Effector CD4-positive, alpha-beta T cell (primary cell): ENCODE results near the gene PHOX2B. TPM values are rescaled to one million over a fixed set of nuclear protein-coding genes. Genes with fewer than 3 reads are reported as not detected.

Experiments used
- DNase-seq: peaks from one replicate; pipeline ENCODE4 v3.0.0-alpha.2; 2020
- total RNA-seq: gene quantifications from one replicate; lab custom pipeline; 2026; lab: John Stamatoyannopoulos, UW

The PHOX2B gene
- not detected for total RNA-seq

DNA sequence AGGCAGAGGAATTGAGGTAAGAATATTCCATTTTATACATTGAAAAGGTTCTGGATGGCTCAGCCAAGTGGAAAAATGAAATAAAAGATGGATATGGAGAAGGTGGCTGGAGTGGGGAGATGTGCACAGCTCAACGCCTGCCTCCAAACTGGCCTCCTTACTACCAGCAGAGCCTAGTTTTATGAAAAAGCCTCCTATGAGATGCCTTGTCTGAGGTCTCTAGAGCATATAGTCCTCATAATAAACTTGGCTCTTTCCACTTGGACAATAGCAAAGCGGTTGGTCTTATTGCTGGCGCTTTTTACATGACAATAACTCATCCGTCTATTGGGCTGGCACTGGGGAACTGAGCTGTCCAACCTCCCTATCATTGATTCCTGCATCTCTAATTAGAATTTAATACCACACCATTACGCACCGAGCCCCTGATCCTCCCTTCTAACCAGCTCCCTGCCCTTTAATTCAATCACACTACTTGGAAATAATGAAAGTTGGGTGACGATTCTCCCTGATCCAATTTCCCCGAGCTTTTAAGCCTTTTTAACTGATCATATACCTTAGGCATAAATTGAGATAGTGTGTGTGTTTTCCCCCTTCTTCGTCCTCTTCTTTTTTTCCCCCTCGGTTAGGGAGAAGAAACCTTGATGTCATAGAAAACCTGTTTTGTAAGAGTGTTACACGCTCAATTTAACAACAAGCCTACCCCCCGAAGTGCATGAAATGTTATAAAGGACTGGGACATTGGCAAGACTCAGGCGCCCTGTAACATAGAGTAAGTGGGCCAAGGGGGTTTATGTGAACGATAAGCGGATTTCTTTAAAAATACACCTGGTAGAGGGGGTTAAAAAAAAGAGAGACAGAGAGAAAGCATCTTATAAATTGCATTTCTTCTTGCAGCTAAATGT, at the start of gene PHOX2B:
Gene PHOX2B, minus strand, starts transcription at position 155 of the 905 bp plus-strand sequence. Its CDS starts 115 bp downstream, at position 40.
- no peak for DNase-seq

- no peak for DNase-seq
Measured at GRCh38 chr4:41797260-41797659, 48.7 kb upstream of the PHOX2B start.

DNA sequence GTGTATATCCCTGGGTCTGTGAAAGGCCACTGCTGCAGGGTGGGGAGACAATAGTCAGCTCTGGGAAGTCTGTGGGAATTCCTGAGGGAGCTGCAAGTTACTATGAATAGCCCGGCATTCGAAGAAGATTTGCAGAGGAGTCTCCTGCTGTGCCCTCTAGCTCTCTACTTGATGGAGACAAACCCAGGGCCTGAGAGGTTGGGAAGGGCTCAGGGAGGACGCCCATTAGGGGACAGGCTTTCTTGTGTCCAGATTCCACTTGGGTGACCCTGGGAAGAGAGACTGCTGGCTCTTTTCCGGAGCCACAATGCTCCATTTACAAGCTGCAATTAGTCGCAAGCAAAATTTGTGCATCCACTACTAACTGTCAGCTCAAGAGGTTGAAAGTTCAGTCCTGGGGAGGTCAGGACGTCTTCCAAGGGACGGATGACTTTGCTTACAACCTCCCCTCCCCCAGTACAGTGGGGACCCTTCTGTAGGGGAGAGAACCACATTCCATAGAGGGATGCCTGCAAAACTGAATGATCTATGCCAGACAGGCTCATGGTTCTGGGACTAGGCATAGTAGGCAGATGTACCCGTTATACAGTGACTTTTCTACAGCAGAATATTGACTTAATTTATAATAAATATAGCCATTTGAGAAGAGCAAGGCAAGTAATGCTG, 48.2 kb upstream of the PHOX2B start:
- no peak for DNase-seq

- no peak for DNase-seq
Measured at GRCh38 chr4:41795796-41796385, 47.4 kb upstream of the PHOX2B start.

DNA sequence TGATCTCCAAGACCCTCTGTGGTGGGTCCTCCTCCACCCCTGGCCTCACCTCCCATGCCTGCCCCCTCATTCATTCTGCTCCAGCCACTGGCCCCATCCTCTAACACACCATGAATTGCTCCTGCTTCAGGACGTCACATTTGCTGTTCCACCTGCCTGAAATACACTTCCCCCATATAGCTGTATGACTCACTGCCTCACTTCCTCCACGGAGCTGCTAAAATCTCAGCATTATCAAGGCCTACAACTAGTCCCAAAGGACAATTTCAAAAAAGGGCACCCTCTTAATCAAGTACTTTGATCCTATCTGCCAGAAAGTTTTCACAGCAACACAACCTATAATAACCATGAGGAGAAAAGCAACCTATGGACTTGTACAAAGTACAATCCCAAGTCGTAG, 43.6 kb upstream of the PHOX2B start:
- DNase-seq = no peak

DNA sequence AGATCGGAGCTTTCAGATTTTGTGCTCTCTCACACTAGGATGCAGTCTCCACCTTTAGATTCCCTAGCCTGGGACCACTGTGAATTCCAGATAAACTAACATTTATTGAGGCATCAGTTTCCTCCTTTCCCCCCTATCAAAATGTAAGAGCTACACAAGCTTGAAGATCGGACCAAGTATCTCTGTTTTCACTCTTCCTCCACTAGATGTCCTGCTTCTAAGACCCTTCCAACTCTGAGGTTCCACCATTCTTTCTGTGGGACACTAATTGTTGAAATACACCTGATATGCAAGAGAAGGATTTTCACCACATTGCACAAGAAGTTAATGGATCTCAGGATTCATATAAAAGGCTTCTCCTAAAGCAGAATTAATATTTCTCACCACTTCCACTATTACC, 43.0 kb upstream of the PHOX2B start:
- DNase-seq = no peak

DNA sequence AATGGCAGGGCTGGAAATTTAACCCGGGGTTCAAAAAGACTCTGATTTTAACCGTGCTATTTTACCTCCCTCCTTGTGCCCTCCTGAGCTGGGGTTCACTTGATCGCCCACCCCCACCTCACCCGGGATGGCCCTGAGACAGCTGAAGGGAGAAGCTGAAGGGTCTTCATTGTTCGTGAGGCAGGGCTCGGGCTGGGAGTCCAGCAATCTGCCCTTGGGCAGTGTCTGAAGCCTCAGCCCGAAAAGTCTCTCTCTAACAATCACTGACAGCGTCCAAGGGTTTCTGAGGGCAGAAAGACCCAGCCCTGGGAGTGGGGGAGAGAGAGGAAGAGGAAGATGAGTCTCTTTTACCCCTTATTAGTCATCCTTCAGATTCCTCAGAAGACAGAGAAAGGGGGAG, 39.4 kb upstream of the PHOX2B start:
- no peak for DNase-seq

DNA sequence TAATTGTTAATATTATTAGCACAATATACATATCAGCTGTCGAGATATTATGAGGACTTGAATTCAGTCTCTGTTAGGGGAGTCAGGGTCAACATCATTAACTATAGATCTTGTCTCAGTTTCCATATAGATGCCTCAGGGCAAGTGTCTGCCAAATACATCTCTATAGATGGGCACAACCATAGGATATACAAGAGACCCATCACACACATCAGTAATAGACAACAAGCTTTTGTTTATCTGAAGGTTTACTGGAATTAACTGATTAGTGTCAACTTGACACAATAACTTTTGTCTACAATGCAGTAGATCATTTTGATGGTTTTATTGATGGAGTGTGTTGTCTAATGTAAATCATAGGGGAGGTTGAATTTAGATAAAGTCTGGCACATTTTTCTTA, 37.1 kb upstream of the PHOX2B start:
- no peak for DNase-seq

DNA sequence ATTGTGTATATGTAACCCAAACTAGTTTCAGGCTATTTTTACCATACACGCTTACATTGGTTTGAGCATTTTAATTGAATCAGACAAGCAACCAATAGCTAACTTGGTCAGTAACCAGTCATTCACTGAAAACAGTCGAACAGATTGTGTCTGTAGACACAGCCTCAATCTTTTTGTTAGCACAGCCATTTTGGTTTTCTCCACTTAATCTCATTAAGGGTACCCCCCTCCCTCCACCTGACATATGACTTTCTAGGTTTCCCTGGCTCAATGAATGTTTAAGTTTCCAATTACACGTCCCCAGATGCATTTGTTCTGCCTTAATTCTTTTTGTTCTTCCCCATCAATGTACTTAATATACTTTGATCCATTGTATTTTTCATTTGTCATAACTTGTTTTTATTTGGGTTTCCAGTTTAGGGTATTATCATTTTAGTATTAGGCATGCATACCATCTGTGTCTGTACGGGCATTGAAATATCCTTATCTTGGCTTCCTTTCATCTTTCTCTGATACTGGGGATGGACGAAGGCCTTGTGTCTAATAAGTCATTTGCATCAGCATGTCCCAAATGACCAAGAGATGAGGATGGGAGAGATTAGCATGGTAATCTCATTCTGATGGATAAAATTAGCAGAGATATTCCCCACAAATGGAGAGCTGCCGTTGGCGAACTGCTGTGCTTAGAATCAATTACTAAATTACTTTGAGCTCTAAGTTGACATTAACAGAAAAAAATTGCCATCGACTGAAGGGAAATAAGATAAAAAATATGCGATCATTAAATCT, 35.9 kb upstream of the PHOX2B start:
- no peak for DNase-seq

DNA sequence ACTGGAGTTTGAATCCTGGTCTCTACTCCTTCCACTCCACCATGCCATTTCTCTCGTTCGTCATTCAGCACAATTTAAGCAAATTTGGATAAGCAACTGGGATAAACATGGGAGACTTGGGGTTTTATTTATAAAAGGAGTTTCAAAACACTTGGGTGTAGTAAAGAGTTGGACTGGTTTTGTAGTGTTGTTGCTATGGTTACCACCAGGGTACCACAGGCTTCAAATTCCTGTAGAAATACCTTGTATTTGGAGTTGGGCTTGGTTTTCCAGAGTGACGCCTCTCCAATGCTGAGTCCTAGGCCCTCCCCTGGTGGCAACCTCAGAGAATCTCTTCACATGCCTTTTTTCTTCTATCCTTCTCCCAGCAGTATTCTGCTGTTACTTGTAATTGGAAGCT, 27.9 kb upstream of the PHOX2B start:
- DNase-seq = no peak

- DNase-seq = no peak
Measured at GRCh38 chr4:41763729-41764128, 15.2 kb upstream of the PHOX2B start.

GRCh38 chr4:41758884-41759283, 10.4 kb upstream of the PHOX2B start:
- no peak for DNase-seq

GRCh38 chr4:41757521-41758156, 9.1 kb upstream of the PHOX2B start:
- no peak for DNase-seq

DNA sequence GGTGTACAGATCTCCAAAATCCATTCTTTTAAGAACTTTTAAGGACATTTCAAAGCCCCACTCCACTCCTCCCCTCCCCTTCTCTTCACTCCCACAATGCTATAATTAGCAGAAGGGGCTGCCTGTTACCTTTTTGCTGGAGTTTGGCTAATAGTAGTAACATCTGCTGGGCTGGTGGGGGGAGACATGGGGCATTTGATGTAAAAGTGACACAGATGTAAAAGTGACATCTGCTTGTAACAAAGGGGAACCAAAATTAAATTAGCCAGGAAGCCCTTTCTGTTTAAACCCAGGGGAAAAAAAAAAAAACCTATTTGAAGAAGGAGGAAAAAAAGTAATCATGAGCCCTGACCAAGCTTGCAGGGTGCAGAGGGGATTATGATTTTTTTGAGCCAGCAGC, 5.4 kb upstream of the PHOX2B start:
- DNase-seq = no peak

- DNase-seq = no peak
Measured at GRCh38 chr4:41752081-41752836, 3.7 kb upstream of the PHOX2B start.

- no peak for DNase-seq
Measured at GRCh38 chr4:41751449-41752061, 3.0 kb upstream of the PHOX2B start.

GRCh38 chr4:41750626-41751448, 2.3 kb upstream of the PHOX2B start:
- no peak for DNase-seq

DNA sequence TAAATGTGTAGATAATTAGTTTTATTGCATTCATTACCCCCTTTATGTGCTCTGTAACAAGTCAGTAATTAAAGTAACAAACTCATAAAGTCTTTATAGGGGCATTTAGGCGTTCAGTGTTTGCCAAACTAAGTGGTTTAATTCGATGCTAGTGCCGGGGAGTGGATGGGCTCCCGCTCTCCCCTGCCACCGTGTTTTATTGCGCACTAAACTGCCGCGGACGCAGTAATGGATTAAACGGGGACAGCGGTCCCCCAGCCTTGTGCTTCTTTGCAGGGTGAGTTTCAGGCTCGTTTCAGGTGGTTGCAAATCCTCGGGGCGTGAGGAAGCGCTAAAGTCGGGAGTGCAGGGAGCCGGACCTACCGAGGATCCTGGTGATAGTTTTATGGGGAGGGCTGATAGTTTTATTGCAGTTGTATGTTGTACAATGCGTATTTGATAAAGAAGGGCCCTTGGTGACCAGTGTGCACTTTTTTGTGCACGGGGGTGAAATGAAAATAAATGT, 1.6 kb upstream of the PHOX2B start:
- no peak for DNase-seq

DNA sequence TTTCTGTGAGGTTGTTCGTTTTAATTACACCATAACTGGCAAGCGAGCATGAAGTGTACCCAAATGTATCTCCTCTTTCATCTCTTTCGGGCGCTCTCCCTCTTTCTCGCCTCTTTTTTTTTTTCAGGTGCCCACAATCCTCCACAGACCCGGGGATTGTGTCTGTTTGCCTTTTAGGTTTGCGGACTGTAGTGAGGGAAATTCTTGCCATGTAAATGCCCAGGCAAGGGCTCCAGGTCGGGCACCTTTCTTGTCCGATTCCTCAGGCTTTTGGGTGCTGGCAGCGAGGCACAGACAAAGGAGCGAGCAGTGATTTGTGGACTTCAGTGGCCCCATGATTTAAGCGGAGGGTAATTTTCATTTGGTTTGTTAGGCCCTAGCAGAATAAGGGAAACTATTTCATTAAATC, 1.1 kb upstream of the PHOX2B start:
- no peak for DNase-seq

GRCh38 chr4:41748074-41748570, 403 bp downstream of the PHOX2B start:
- no peak for DNase-seq
